ENCODE data around the gene UNG. TPM values are rescaled to one million over a fixed set of nuclear protein-coding genes. Genes with fewer than 3 reads are reported as not detected.

Gene UNG
- total RNA-seq, 1 experiment from 2014 or later = 99.0 TPM

- Histone ChIP-seq H3K4me3 (replicated peaks in 1 of 2; ENCODE audit: low read depth in 1 of 2, low read length in 2 of 2) (no peak overlapping the region), H3K9me2 (ENCODE audit: insufficient read depth) (no peaks in the 10 kb centered on the region), H3K27ac (ENCODE audit: low read depth, low read length) (no peak overlapping the region), H4K20me1 (ENCODE audit: insufficient read depth) (no peaks in the 10 kb centered on the region), H3K9me3 (ENCODE audit: control insufficient read depth in 1 of 2, insufficient read depth in 1 of 2, low read depth in 1 of 2, low read length in 2 of 2) (no peaks in the 10 kb centered on the region), H3K9ac (ENCODE audit: low read length) (no peak overlapping the region), H3K36me3 (ENCODE audit: control insufficient read depth in 1 of 2, insufficient read depth in 2 of 2, low read length in 2 of 2) (no peaks in the 10 kb centered on the region), H3K4me2 (ENCODE audit: low read length) (no peak overlapping the region), H3K79me2 (ENCODE audit: insufficient read depth, low read length) (no peaks in the 10 kb centered on the region), H3K27me3 (ENCODE audit: insufficient read depth, low read length) (no peaks in the 10 kb centered on the region), H2AFZ (ENCODE audit: low read depth, low read length, poor library complexity, severe bottlenecking) (no peak overlapping the region), H3K4me1 (ENCODE audit: control insufficient read depth in 1 of 2, insufficient read depth in 2 of 2, low read length in 2 of 2) (peaks cover 9 to 19% of the 10 kb centered on the region in 2 experiments; a peak in 3 of 4 replicates)
- ChIA-PET CTCF (no interaction called here), RAD21 (ENCODE audit: low non-redundant PET in 1 of 2, low total read pairs in 2 of 2, uncharacterized antibody in 2 of 2, unreplicated experiment in 2 of 2) (no interaction called here), POLR2A (no interaction called here)
- DNase-seq (ENCODE audit: low read depth, low spot score) (no peak), ATAC-seq (no peak)
- BruUV-seq (replicated peaks) = no TSS peak
- no peak for TF ChIP-seq TCF7L2 (IDR thresholded peaks at IDR 0.05; ENCODE audit: borderline replicate concordance, extremely low read depth, insufficient read depth, insufficient read length)
- TF ChIP-seq JUND (IDR thresholded peaks at IDR 0.05) = no peak
- TF ChIP-seq CBX3 (IDR thresholded peaks at IDR 0.05; ENCODE audit: low read depth) = no peak
- no peak for TF ChIP-seq EGR1 (IDR thresholded peaks at IDR 0.05; ENCODE audit: low read depth)
- no peak for TF ChIP-seq SIN3A (IDR thresholded peaks at IDR 0.05; ENCODE audit: low read depth)
- no peak for TF ChIP-seq EZH2phosphoT487 (IDR thresholded peaks at IDR 0.05; ENCODE audit: borderline replicate concordance)
- no peak for TF ChIP-seq ZFX (IDR thresholded peaks at IDR 0.05)
- TF ChIP-seq SP1 (IDR thresholded peaks at IDR 0.05; ENCODE audit: low read depth) = no peak
- no peak for TF ChIP-seq ATF3 (IDR thresholded peaks at IDR 0.05)
- no peak for TF ChIP-seq REST (IDR thresholded peaks at IDR 0.05; ENCODE audit: low read depth)
- no peak for TF ChIP-seq FOSL1 (IDR thresholded peaks at IDR 0.05; ENCODE audit: low read depth)
- no peak for TF ChIP-seq RAD21 (IDR thresholded peaks at IDR 0.05; ENCODE audit: low read depth)
- TF ChIP-seq CTCF (IDR thresholded peaks at IDR 0.05 in 2 of 3, conservative IDR thresholded peaks at IDR 0.05 in 1 of 3; ENCODE audit: borderline replicate concordance in 1 of 3, insufficient read depth in 1 of 3, low read depth in 2 of 3, low read length in 2 of 3) = no peak
- TF ChIP-seq YY1 (IDR thresholded peaks at IDR 0.05; ENCODE audit: extremely low read depth, insufficient replicate concordance, low read depth, low read length) = no peak
- TF ChIP-seq EZH2 (IDR thresholded peaks at IDR 0.05) = no peak
- no peak for TF ChIP-seq CEBPB (IDR thresholded peaks at IDR 0.05; ENCODE audit: low read depth)
- TF ChIP-seq ELF1 (IDR thresholded peaks at IDR 0.05; ENCODE audit: borderline replicate concordance, low read depth) = no peak
- TF ChIP-seq MAX (IDR thresholded peaks at IDR 0.05) = no peak
- TF ChIP-seq POLR2AphosphoS5 (IDR thresholded peaks at IDR 0.05; ENCODE audit: low read depth, low read length) = no peak
- intact Hi-C loops (cut with micrococcal nuclease) = no loop called here
These were observed 59.2 kb downstream of the UNG start for GRCh38 chr12:109156586-109156985.

All from HCT116 (cell line).